ENCODE measurements around the gene MCOLN2. TPM values are rescaled to one million over a fixed set of nuclear protein-coding genes. Genes with fewer than 3 reads are reported as not detected.
"Not testable (repeated sequence)": the region's sequence is repeated elsewhere in the genome, so short reads cannot be mapped to it uniquely, and the experiment has no call there.

MCOLN2 gene
- total RNA-seq, 3 donors from 2014 or later: 32.9 to 67.7 (median 54.8) TPM

DNA sequence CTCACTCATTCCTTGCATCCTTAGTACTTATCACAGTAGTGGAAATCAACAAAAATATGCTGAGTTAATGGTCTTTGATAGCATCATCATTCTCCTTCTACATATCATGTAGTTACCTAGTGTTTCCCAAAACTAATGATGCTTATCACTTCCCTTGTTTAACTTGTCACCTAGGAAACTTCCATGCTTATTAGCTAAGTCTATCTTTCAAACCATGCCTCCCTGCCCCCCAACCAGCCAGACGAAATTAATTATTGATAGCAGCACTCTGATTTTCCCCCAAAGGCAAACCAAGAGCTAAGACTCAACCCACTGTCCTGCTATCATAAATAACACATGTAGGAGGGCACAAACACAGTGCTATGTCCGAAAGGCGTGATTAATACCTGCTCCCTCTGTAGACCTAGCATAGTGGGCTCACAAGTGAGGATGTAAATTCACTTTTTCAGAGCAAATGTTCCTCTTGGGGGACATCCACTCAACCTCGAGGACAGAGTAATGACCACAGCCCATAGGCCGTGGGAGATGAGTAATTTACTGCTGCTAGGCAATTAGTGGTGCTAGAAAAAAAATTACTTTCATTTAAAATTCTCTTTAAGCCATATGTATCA is 78.1 kb downstream of the MCOLN2 start:
- Mint-ChIP-seq H3K27me3 (ENCODE audit: low read depth) (peaks cover 2% of the 10 kb centered on the region), H3K4me1 (ENCODE audit: low read depth) (no peaks in the 10 kb centered on the region), H3K9me3 (no peaks in the 10 kb centered on the region), H3K36me3 (ENCODE audit: insufficient read depth) (no peaks in the 10 kb centered on the region), H3K4me3 (no peak overlapping the region)
- no peak for DNase-seq
- no peak for ATAC-seq

DNA sequence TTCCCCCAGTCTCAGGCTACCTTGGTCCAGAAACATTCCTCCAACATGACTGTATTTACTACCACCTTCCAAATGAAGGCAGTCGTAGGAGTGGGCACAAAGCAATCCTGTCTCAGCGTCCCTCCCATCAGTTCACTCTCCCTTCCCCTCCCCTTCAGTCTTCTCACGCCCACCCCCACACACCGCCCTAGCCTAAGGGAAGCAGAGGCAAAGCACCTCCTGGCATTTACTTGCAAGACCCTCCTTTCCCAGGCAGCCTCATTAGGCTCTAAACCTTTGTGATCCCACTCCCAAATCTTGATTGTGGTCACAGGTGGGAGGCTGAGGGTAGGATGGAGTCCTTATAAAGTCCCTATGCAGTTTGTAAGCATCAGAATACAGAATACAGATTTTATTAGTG is 80.0 kb downstream of the MCOLN2 start:
- Mint-ChIP-seq H3K4me1 (ENCODE audit: low read depth) (no peaks in the 10 kb centered on the region), H3K27me3 (ENCODE audit: low read depth) (peaks cover 2% of the 10 kb centered on the region), H3K36me3 (ENCODE audit: insufficient read depth) (no peaks in the 10 kb centered on the region), H3K9me3 (no peaks in the 10 kb centered on the region), H3K4me3 (no peak overlapping the region)
- no peak for ATAC-seq
- DNase-seq: no peak

- ATAC-seq (no peak), DNase-seq (no peak)
- Mint-ChIP-seq H3K4me3 (no peak overlapping the region), H3K9me3 (no peaks in the 10 kb centered on the region), H3K27me3 (ENCODE audit: low read depth) (peaks cover 6% of the 10 kb centered on the region), H3K4me1 (ENCODE audit: low read depth) (no peaks in the 10 kb centered on the region), H3K36me3 (ENCODE audit: insufficient read depth) (no peaks in the 10 kb centered on the region)
Observed at GRCh38 chr1:84913555-84913892, 83.4 kb downstream of the MCOLN2 start.

GRCh38 chr1:84912726-84913554 is 84.0 kb downstream of the MCOLN2 start:
- Mint-ChIP-seq H3K9me3 (no peaks in the 10 kb centered on the region), H3K4me1 (ENCODE audit: low read depth) (no peaks in the 10 kb centered on the region), H3K27me3 (ENCODE audit: low read depth) (peaks cover 6% of the 10 kb centered on the region), H3K36me3 (ENCODE audit: insufficient read depth) (no peaks in the 10 kb centered on the region), H3K4me3 (no peak overlapping the region)
- ATAC-seq (no peak), DNase-seq (no peak)

GRCh38 chr1:84908746-84909464 is 88.0 kb downstream of the MCOLN2 start:
- H3K36me3 Mint-ChIP-seq (ENCODE audit: insufficient read depth); ATAC-seq; DNase-seq; H3K9me3 Mint-ChIP-seq; H3K4me1 Mint-ChIP-seq (ENCODE audit: low read depth); H3K4me3 Mint-ChIP-seq: not testable (repeated sequence)
- peaks cover 12% of the 10 kb centered on the region for H3K27me3 Mint-ChIP-seq (ENCODE audit: low read depth)

DNA sequence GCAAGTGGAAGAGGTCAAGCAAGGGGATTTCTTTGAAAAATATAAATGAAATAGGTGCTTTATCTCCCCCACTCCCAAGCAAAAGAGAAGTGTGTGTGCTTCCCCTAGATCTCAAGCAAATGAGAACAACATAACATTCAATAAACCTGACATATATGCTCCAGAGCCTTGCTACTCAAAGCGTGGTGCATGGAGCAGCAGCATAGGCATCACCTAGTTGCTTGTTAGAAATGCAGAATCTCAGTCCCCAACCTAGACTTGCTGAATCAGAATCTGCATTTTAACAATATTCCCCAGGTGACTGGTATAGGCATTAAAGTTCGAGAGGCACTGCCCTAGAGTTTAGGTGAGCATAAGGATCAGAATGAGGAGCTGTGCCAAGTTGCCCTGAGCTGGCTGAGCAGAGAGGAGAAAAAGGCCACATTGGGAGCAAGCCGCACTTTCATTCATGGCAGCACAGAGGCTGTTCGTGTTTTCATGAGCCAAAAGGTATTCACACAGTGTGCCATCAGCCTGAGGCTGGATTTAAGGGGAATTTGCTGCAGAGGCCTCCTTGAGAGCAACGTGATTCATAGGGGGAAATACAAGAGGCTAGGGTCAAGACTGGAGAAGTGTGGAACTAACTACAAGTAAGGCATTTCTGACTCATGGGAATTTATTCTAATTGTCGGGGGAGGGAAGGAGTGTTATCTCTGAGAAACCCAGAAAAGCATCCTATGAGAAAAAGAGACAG is 89.7 kb downstream of the MCOLN2 start:
- DNase-seq (no peak), ATAC-seq (no peak)
- Mint-ChIP-seq H3K9me3 (peaks cover 2% of the 10 kb centered on the region), H3K36me3 (ENCODE audit: insufficient read depth) (peaks cover under 1% of the 10 kb centered on the region), H3K27me3 (ENCODE audit: low read depth) (peaks cover 12% of the 10 kb centered on the region), H3K4me3 (no peak overlapping the region), H3K4me1 (ENCODE audit: low read depth) (no peaks in the 10 kb centered on the region)

- ATAC-seq; H3K9me3 Mint-ChIP-seq; H3K36me3 Mint-ChIP-seq (ENCODE audit: insufficient read depth); DNase-seq; H3K4me3 Mint-ChIP-seq; H3K4me1 Mint-ChIP-seq (ENCODE audit: low read depth); H3K27me3 Mint-ChIP-seq (ENCODE audit: low read depth): not testable (repeated sequence)
Observed at GRCh38 chr1:84902727-84903126, 94.2 kb downstream of the MCOLN2 start.

GRCh38 chr1:84899969-84900368 is 96.9 kb downstream of the MCOLN2 start:
- Mint-ChIP-seq H3K36me3 (ENCODE audit: insufficient read depth) (peaks cover 3% of the 10 kb centered on the region), H3K27me3 (ENCODE audit: low read depth) (peaks cover 12% of the 10 kb centered on the region), H3K9me3 (peaks cover 5% of the 10 kb centered on the region), H3K4me1 (ENCODE audit: low read depth) (no peaks in the 10 kb centered on the region), H3K4me3 (no peak overlapping the region)
- DNase-seq: no peak
- no peak for ATAC-seq

DNA sequence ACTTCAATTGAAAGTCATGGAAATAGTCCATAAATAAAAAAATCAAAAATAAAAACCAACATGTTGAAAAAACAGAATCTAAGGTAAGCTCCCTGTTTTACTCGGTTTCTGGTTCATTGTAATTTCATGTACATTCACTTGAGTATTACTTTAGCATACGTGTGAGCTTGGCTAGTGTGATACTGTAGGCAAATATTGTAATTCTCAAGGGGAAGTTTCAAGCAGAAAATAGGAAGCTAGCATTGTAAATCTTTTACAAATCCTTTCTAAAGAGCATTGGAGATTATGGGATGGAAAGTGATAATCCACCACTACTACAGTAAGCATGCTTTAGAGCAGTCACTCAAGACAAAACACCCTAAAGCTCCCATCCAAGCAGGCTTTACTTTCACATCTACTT is 100.6 kb downstream of the MCOLN2 start:
- Mint-ChIP-seq H3K9me3 (no peaks in the 10 kb centered on the region), H3K4me1 (ENCODE audit: low read depth) (peaks cover 12% of the 10 kb centered on the region), H3K27me3 (ENCODE audit: low read depth) (peaks cover 37% of the 10 kb centered on the region), H3K4me3 (no peak overlapping the region), H3K36me3 (ENCODE audit: insufficient read depth) (no peaks in the 10 kb centered on the region)
- DNase-seq (no peak), ATAC-seq (no peak)

DNA sequence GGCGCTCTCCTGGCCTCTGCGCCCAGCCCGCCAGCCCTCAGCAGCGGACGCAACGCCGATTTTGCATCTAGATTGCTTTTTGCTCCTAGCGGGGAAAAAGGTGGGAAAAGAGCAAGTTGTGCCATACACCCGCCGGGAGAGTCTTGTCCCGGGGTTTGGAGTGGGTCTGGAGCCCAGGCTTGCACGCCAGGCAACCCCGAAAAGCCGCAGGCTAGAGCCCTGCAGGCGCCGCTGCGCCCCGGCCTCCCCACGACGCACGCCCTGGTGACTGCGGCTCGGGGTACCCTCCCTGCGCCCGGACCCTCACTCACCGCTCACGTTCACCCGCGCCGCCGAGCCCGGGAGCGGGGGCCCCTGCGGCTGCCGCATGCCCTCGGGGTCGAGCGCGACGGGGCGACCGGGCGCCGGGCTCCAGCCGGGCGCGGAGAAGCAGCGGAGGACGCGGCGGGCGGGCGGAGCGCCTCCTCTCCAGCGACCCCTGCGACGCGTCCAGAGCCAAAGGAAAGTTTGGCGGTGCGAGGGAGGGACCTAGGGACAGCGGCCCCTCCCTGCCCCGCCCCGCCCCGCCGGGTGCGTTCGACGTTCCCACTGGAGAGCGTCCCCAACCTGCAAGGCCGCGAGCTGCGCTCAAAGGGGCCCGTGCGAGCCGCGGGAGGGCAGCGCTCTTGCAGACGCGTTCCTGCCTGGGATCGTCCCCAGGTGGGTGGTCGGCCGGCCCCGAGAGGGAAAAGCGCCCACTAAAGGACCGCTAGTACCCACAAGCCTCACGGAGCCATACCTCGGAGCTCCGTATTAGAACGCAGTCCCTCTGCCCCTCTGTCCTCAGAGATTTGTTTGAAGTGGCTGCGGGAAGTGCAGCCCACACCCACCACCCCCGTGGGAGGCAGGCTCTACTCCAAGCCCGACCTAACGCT is 104.0 kb downstream of the MCOLN2 start, which contains the start of gene LPAR3:
Gene LPAR3 (minus strand): TSS at position 502 of the 914 bp plus-strand sequence. CDS start 27,086 bp downstream, outside the sequence.
- Mint-ChIP-seq H3K4me1 (ENCODE audit: low read depth) (peaks cover 19% of the 10 kb centered on the region), H3K27me3 (ENCODE audit: low read depth) (peaks cover 37% of the 10 kb centered on the region)
- ATAC-seq: peak; percentile 72 to 79

GRCh38 chr1:84890566-84890965 is 106.3 kb downstream of the MCOLN2 start:
- no peaks in the 10 kb centered on the region for H3K9me3 Mint-ChIP-seq
- H3K27me3 Mint-ChIP-seq (ENCODE audit: low read depth): peaks cover 31% of the 10 kb centered on the region
- no peak overlapping the region for H3K4me3 Mint-ChIP-seq
- no peaks in the 10 kb centered on the region for H3K36me3 Mint-ChIP-seq (ENCODE audit: insufficient read depth)
- ATAC-seq: no peak
- DNase-seq: no peak
- H3K4me1 Mint-ChIP-seq (ENCODE audit: low read depth): peaks cover 19% of the 10 kb centered on the region

More for the DNA sequence above, 104.0 kb downstream of the MCOLN2 start, which contains the start of gene LPAR3:
- no peaks in the 10 kb centered on the region for H3K36me3 Mint-ChIP-seq (ENCODE audit: insufficient read depth)
- H3K9me3 Mint-ChIP-seq: no peaks in the 10 kb centered on the region
- DNase-seq: peak; percentile 19
- peak within 1 kb of the TSS; percentile 69 for H3K4me3 Mint-ChIP-seq

DNA sequence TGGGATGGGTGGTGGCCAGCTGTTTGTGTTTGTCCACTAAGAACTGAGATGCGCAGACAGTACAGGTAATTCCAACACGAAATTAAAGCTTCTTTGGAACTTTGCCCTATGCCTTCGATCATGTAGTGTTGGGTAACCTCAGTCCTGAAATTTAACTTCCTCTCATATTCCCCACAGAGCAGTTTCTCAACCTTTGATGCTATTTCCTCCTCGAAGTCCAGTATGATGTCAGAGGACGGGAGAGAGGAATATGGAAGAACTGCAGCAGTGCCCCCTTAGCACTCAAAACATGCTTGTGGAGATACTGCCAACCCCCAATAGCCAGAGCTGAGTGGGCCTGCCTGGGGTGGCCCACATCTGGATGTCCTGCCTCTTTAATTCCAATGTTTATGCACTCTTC is 107.5 kb downstream of the MCOLN2 start:
- Mint-ChIP-seq H3K9me3 (no peaks in the 10 kb centered on the region), H3K4me3 (no peak overlapping the region), H3K36me3 (ENCODE audit: insufficient read depth) (no peaks in the 10 kb centered on the region), H3K4me1 (ENCODE audit: low read depth) (peaks cover 19% of the 10 kb centered on the region), H3K27me3 (ENCODE audit: low read depth) (peaks cover 21% of the 10 kb centered on the region)
- ATAC-seq (no peak), DNase-seq (no peak)

DNA sequence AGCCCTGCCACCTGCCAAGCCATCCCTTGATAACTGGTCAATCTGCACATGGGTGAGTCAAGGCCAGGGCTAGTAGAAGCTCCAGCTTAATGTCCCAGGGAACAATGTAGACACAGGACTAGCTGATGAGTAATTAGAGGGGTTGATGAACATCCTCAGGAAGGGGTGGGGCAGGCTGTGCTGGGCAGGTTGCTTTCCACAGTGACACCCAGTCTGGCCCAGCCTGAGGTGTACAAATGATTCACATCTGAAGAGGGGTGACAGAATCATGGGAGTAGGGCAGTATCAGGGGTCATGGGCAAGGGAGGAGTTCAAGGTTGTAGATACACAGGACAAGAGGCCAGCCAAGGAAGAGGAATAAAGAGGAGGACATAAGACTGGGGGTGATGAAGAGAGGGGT is 108.2 kb downstream of the MCOLN2 start:
- Mint-ChIP-seq H3K36me3 (ENCODE audit: insufficient read depth) (no peaks in the 10 kb centered on the region), H3K4me1 (ENCODE audit: low read depth) (peaks cover 15% of the 10 kb centered on the region), H3K9me3 (no peaks in the 10 kb centered on the region), H3K27me3 (ENCODE audit: low read depth) (peaks cover 14% of the 10 kb centered on the region), H3K4me3 (no peak overlapping the region)
- peak; percentile 43 for DNase-seq
- ATAC-seq: peak in 1 of 2 donors; percentile 23
